GM12891 (cell line): ENCODE measurements around the gene FGF11.

Experiments used
- DNase-seq: peaks from one replicate; pipeline ENCODE4 v3.0.0; 2011; ENCODE audit warnings: low spot score; ENCODE audit not compliant: insufficient read length
- FAIRE-seq: peaks from 2 replicates; lab custom pipeline; 2011; peaks lifted over from hg19 to GRCh38; lab: Jason Lieb, UNC
- PAX5 ChIP-seq: IDR thresholded peaks from 2 replicates; pipeline ENCODE4 v1.6.1; 2011; ENCODE audit warnings: low read length, moderate library complexity, mild to moderate bottlenecking; ENCODE audit not compliant: insufficient read depth, severe bottlenecking
- POLR2A ChIP-seq: IDR thresholded peaks from 2 replicates; pipeline ENCODE4 v1.6.1; 2011; ENCODE audit warnings: low read depth, low read length, control low read depth
- POLR2AphosphoS5 ChIP-seq: IDR thresholded peaks from 2 replicates; pipeline ENCODE4 v1.6.1; 2011; ENCODE audit warnings: low read depth, low read length, control low read depth
- POU2F2 ChIP-seq: IDR thresholded peaks from 2 replicates; pipeline ENCODE4 v1.6.1; 2011; ENCODE audit warnings: low read depth, mild to moderate bottlenecking, control low read depth, low read length, moderate library complexity
- SPI1 ChIP-seq: IDR thresholded peaks from 2 replicates; pipeline ENCODE4 v1.6.1; 2011; ENCODE audit warnings: low read depth, low read length, control low read depth
- TAF1 ChIP-seq: IDR thresholded peaks from 2 replicates; pipeline ENCODE4 v1.6.1; 2011; ENCODE audit warnings: low read depth, low read length, control low read depth

FGF11 gene

DNA sequence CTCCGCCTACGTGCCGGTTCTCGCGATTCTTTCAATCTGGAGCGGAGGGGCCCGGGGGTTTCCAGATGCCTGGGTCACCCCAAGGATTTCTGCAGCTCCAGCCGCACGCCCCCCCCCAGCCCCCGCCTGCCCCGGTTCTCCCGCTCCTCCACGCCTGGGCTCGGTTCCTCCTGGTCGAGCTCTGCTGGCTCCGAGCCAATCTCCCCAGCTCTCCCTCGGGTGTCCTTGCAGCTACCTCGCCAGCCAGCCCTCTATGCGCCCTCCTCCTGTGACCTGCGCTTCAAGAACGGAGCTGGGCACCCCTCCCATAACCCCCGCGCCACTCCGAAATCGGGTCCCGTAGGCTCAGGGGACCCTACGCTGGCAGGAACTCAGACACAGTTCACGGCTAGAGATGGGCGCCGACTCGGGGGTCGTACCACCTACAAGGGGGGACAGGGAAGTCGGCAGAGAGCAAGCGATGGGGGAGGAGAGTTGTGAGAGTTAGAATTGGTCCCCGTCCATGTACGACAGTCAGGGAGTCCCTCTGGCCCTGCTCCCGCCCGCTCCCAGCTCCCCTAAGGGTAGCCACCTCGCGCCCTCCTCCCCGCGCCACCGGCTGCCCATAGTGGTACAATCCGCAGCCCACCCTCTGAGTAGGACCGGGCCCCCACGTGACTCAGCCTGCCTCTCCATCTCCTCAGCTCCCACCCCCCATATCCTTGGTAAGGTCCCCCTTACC is 961 bp downstream of the FGF11 start:
- peak; percentile 90 for FAIRE-seq
- TF ChIP-seq POLR2A (no peak), POLR2AphosphoS5 (no peak), POU2F2 (no peak), PAX5 (no peak), TAF1 (no peak; the same call in 1 of the 2 replicates), SPI1 (no peak)
- no peak for DNase-seq

DNA sequence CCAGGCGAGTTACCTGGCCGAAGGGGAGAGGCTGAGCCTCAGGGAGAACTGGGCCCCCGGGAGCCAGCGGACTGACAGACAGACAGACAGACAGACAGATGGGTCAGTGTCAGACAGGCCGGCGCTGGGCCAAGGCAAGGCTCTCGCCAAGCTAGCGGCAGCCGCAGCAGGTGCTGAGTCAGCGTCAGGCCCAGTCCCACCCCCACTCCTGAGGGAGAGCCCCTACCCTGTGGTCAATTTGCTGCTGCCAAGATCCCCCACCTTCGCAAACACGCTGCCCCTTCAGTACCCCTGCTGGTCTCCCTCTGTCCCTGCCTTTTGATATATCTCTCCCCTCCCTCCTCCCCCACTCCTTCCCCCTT is 1.5 kb downstream of the FGF11 start:
- no peak for FAIRE-seq
- DNase-seq = no peak
- peak; percentile 36; the same call in 1 of the 2 replicates for TF ChIP-seq POU2F2
- no peak for TF ChIP-seq SPI1
- TF ChIP-seq POLR2AphosphoS5 = no peak
- no peak for TF ChIP-seq POLR2A
- no peak for TF ChIP-seq PAX5
- peak; percentile 38 for TF ChIP-seq TAF1

DNA sequence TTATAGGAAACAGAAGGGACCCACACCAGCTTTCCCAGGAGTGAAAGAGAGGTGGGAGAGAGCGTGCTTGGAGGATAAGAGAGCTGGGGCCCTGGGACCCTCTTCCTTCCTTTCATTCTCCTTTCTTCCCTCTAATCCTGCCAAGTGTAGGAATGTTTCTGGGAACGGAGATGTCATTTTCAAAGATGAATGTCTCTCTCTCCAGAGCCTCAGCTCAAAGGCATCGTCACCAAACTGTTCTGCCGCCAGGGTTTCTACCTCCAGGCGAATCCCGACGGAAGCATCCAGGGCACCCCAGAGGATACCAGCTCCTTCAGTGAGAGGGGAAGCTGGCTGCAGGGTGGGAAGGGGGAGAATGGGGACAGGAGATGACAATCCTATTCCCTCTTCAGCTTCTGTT is 2.0 kb downstream of the FGF11 start:
- FAIRE-seq (no peak), DNase-seq (no peak)
- no peak for TF ChIP-seq SPI1
- no peak for TF ChIP-seq PAX5
- no peak for TF ChIP-seq POLR2AphosphoS5
- TF ChIP-seq POLR2A = no peak
- TF ChIP-seq TAF1 = no peak
- TF ChIP-seq POU2F2 = no peak

DNA sequence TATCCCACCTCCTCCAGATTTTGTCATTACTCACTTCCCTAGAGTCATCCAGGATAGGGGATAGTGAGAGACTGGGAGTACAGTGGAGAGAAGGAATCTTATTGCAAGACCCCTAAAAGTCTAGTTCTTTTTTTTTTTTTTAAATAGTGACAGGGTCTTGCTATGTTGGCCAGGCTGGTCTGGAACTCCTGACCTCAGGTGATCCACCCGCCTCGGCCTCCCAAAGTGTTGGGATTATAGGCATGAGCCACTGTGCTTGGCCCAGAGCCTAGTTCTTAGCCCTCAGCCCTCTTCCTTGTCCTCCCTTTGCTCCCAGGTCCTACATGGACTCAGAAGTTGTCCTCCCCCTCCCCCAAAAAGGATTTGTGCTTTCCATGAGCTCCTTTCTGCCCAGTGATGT is 2.8 kb downstream of the FGF11 start:
- DNase-seq (no peak), FAIRE-seq (no peak)
- TF ChIP-seq TAF1 (no peak), POU2F2 (no peak), SPI1 (no peak), PAX5 (no peak), POLR2AphosphoS5 (no peak), POLR2A (no peak)

DNA sequence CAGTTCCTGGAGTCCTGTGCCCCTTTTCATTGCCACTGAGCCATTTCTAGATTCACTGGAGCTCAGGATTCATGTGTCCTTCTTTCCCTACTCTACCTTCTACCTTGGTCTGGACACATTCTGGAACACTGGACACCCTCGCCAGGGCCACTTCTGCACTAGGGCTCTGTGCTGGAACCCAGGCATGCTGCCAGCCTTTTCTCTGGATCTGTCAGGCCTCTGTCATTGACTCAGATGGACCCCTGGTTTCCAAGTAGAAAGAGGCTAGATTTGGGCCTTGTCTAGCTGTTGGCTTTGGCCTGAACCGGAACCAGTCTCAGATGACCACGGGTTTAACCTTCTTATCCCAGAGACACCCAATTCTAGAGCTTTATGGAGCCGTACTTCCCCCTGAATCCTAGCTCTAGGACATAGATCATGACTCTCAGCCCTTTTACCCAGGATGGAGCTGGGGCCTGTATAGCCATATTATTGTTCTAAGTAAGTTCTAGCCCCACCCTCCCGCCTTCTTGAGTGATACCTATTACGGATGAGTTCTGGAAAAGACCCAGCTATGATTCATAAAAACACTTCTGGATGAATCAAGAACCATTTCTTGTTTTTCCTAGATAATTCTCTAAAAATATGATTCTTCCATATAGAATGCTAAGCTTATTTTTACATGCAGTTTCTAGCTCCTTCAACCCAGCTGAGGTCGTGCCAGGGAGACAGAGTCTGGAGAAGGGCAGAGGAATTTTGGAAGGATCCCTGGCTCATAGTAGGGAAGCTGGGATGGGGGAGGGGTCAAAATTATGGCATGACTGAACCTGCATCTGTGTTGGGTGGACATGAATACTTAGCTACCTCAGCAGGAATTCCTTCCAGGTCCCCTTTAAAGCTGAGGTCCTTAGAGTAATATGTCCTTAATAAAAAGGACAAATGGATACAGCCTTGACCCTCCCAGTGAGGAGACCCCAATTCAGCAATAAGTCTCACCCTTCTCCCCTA is 4.5 kb downstream of the FGF11 start:
- TF ChIP-seq TAF1 (no peak), POLR2A (no peak), PAX5 (no peak), POU2F2 (no peak), POLR2AphosphoS5 (no peak), SPI1 (no peak)
- FAIRE-seq (no peak), DNase-seq (no peak)

DNA sequence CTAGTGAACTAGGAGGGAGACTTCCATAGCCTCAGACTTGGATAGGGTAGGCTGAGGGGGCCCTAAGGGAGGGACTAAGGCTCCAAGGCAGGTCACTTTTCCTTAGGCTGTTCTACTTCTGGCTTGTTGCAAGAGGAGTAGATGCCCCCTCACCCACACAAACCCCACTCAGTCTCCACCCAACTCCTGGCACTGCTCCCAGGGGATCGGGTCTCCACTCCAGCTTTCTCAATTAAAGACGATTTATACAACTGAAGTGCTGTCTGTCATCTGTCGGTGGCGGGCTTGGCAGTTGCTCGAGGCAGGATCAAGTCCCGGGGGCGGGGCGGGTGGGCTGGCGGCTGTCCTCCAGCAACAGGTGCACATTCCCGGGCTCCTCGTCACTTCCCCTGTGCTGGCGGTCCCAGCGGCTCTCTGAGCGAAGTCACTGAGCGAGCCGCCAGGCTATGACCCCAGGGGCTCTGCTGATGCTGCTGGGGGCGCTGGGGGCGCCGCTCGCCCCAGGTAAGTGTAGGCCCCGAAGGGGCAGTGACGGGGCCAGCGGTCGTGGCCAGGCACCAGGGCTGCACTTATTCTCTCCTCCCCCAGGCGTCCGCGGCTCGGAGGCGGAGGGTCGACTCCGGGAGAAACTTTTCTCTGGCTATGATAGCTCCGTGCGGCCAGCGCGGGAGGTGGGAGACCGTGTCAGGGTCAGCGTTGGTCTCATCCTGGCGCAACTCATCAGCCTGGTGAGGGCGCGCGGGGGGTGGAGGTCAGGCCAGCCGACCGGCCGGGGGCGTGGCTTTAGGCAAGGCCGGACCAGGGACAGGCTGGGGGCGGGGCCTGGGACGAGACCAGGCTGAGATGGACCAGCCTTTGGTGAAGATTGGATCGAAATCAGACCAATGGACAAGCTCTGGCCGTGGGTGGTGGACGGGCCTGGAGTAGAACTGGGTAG is 5.6 kb downstream of the FGF11 start, which contains the start of gene CHRNB1:
TSS of gene CHRNB1 (plus strand) at position 380 of the 937 bp plus-strand sequence. CDS start at position 447, 67 bp downstream.
- no peak for DNase-seq
- peak; percentile 84 for FAIRE-seq
- TF ChIP-seq SPI1 (no peak), TAF1 (no peak), POLR2AphosphoS5 (no peak), PAX5 (no peak), POU2F2 (no peak), POLR2A (no peak)

DNA sequence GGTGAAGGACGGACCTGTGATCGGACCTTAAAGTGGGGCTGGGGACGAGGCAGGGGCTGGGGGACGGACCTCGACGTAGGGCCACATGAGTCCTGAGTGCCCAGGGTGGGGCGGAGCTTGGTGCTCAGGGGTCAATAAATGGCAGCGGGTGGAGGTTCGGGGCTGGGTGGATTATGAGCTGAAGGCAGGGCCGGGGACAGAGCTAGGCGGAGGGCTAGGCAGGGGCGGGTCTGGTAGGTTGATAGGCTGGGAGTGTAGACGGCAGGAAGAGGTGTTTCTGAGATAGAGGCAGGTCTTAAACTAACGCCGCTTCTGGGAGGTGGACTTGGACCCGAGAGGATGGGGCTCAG is 6.3 kb downstream of the FGF11 start:
- FAIRE-seq = peak; percentile 85
- TF ChIP-seq SPI1 = no peak
- no peak for TF ChIP-seq POLR2AphosphoS5
- no peak for TF ChIP-seq TAF1
- TF ChIP-seq POU2F2 = no peak
- no peak for TF ChIP-seq POLR2A
- TF ChIP-seq PAX5 = no peak
- DNase-seq = no peak

DNA sequence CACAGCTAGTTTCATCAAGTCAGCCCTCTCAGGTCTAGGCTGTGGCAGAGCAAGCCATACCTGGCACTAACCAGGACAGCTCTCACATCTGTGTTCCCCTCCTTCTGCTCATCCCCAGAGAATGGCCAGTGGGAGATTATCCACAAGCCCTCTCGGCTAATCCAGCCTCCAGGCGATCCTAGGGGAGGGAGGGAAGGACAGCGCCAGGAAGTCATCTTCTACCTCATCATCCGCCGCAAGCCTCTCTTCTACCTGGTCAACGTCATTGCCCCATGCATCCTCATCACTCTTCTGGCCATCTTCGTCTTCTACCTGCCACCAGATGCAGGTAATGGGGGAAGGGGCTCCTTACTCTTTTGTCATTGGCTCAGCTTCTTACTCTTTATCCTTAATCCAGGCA is 9.1 kb downstream of the FGF11 start:
- no peak for FAIRE-seq
- TF ChIP-seq SPI1 (no peak), POLR2A (no peak), POU2F2 (no peak), PAX5 (no peak), TAF1 (no peak), POLR2AphosphoS5 (no peak)
- DNase-seq = no peak
